ENCODE data around the gene NAT9.

GRCh38 chr17:74770498-74771318 is 5.4 kb downstream of the NAT9 start:
- TF ChIP-seq MYC (IDR thresholded peaks at IDR 0.05; ENCODE audit: low read depth, low read length) = no peak
- TF ChIP-seq CTCF (IDR thresholded peaks at IDR 0.05; ENCODE audit: extremely low read depth in 1 of 2, insufficient read depth in 1 of 2, low read depth in 1 of 2, low read length in 2 of 2) = peak; percentile 66 to 76
- no peak for TF ChIP-seq POLR2A (IDR thresholded peaks at IDR 0.05; ENCODE audit: low read depth, low read length)
- TF ChIP-seq EZH2 (IDR thresholded peaks at IDR 0.05; ENCODE audit: borderline replicate concordance, low read depth, low read length, severe bottlenecking) = no peak
- TF ChIP-seq FOS (IDR thresholded peaks at IDR 0.05; ENCODE audit: borderline replicate concordance, insufficient read depth, low read length) = no peak
- no peak for TF ChIP-seq GATA2 (IDR thresholded peaks at IDR 0.05; ENCODE audit: insufficient read depth, insufficient read length, low read depth, low read length)
- TF ChIP-seq JUN (IDR thresholded peaks at IDR 0.05; ENCODE audit: borderline replicate concordance, insufficient read depth, insufficient read length, low read depth) = no peak
- no peak for TF ChIP-seq POLR2AphosphoS5 (IDR thresholded peaks at IDR 0.05; ENCODE audit: insufficient read depth, low read depth, low read length)
- no peak for TF ChIP-seq MAX (IDR thresholded peaks at IDR 0.05; ENCODE audit: insufficient read depth, insufficient read length)

Data from endothelial cell of umbilical vein (primary cell).